GM21576 (cell line): ENCODE measurements around the gene DISP2.

Experiments used
- ATAC-seq: cut with Tn5 transposase; IDR thresholded peaks from one replicate; pipeline ENCODE4 v1.9.1; 2021; ENCODE audit warnings: mild to moderate bottlenecking, moderate library complexity; ENCODE audit not compliant: unreplicated experiment

Gene DISP2

DNA sequence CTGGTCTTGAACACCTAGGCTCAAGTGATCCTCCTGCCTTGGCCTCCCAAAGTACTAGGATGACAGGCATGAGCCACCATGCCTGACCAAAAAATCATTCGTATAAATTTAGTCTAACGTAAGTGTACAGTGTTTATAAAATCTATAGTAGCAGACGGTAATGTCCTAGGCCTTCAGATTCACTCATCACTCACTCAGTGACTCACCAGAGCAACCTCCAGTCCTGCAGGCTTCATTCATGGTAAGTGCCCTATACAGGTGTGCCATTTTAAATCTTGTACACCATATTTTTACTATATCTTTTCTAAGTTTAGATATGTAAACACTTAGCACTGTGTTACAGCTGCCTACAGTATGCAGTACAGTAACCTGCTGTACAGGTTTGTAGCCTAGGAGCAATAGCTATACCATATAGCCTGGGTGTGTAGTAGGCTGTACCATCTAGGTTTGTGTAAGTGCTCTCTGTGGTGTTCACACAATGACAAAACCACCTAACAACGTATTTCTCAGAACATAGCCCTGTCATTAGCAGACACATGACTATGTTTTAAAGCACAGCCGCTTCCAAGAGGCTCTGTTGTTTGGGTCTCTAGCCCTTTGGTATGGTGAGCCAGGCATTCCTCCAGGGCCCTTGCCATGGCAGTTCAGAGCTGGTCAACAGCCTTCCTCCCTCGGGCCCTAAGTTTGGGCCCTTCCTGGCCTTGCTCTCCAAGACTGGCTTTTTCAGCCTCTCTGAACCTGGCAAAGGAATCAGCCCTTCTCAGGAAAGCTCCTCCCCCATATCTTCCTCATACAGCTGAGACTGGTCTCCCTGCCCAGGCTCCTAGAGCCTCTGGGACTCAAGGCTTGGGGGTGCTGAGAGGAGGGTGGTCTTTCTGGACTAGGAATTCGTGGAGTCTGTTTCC is 15.4 kb upstream of the DISP2 start:
- ATAC-seq = no peak

DNA sequence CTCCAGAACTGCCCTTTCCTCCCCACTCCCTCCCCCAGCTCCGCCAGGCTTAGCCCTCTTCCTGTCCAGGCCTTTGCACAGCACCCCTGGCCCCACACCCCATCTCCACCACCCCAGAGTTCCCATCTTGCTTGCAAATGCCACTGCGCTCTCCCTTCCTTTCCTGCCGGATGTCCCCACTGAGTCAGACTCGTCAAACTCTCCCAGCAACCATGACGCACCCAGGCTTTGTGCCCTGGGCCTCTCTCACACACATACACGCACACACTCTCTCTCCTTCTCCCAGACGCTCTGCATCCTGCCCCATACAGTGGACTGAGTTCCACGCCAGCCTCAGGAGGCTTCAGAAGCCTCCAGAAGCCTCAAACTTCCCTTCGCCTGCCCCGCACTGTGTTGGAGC is 14.5 kb upstream of the DISP2 start:
- no peak for ATAC-seq

DNA sequence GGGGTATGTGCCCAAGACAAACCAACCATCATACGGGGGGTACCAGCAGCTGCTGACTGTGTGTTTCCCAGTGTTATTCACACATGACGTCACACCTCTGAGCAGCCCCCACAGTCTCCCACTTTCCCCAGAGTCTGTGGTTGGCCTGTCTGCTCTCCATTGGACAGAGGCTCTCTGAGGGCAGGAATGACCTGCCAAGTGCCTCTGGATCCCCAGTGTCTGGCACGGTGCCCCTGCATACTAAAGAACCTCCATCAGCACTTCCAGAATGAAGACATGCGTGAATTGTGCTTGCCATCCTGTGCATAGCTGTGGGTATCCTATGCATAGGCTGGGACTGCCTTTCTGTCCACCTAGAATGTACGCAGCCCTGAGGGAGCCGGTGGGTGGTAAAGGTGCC is 13.8 kb upstream of the DISP2 start:
- ATAC-seq = no peak

DNA sequence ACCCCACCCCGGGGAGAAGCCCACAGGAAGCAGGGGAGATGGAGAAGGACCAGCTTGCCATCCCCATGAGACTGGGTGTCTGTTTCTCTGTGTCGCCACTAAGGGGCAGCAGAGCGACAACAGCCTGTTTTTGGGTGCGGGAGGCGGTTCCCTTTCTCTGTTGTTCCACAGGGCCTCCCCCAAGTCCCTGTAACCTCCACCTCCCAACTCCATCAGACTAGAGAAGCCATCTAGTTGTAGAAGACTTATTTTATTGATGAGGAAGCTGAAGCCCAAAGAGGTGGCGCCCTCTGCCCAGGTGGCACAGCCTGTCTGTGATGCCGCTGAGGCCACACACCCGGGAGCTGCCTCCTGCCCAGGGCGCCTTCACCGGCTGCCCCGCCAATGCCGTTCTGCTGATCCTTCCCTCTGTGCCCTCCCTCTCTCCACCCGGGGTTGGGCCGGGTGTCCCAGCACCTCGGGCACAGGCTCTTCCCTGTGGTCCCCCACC is 13.3 kb upstream of the DISP2 start:
- no peak for ATAC-seq

DNA sequence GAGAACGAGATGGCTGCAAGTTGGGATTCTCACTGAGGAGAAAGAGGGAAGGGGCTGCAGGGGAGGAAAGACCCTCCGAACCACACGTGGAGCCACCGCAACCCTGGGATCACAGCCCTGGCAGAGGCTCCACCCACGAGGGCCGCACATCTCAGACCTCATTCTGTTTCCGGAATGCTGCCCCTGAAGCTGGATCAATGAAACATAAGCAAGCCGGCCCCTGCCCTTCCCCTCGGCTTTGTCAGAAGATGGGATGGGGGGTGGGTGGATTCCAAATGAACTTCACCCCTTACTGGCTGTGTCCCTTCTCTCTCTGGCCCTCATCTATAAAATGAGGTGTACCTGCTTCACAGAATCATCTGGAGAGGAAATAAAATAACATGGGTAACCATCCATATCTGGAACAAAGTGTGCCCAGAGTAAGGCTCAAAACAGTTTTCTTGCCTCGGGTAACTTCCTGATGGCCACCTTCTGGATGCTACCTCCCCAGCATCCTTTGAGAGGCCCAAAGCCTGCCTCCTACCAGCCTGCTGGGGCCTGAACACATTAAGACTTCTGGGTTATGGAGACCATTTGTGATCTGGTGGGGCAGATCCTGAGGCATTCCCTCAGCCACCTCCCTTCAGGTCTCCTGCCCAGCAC is 12.7 kb upstream of the DISP2 start:
- no peak for ATAC-seq

DNA sequence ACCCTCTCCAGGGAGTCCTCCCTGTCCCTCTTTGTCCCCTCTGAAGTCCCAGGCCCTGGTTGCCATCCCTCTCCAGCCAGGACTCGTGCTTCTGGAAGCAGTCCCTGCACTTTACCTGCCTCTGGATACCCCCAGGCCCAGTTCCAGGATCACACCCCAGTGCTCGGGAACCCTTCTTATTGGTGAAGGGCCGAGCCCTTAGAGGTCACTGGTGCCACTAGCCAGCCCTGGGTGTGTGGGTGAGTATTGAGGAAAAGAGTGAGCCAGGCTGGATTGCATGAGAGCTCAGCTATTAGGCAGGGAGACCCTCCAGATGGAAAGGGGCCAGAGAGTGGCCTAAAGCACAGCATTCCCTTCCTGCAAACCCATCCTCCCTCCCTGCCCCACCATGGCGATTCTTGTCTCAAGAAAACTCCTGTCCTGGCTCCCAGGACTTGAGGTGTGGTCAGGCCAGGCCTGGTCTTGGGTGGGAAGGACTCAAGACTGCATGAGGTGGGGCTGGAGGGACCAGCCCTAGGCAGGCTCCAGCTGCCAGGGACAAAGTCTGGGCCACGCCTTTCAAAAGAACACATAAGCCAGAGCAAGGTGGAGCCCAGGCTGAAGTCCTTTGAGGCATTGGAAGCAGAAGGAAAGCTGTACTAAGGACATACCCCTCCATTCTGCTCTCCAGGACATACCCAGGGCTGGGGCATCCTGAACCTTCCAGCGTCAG is 12.0 kb upstream of the DISP2 start:
- ATAC-seq = no peak

DNA sequence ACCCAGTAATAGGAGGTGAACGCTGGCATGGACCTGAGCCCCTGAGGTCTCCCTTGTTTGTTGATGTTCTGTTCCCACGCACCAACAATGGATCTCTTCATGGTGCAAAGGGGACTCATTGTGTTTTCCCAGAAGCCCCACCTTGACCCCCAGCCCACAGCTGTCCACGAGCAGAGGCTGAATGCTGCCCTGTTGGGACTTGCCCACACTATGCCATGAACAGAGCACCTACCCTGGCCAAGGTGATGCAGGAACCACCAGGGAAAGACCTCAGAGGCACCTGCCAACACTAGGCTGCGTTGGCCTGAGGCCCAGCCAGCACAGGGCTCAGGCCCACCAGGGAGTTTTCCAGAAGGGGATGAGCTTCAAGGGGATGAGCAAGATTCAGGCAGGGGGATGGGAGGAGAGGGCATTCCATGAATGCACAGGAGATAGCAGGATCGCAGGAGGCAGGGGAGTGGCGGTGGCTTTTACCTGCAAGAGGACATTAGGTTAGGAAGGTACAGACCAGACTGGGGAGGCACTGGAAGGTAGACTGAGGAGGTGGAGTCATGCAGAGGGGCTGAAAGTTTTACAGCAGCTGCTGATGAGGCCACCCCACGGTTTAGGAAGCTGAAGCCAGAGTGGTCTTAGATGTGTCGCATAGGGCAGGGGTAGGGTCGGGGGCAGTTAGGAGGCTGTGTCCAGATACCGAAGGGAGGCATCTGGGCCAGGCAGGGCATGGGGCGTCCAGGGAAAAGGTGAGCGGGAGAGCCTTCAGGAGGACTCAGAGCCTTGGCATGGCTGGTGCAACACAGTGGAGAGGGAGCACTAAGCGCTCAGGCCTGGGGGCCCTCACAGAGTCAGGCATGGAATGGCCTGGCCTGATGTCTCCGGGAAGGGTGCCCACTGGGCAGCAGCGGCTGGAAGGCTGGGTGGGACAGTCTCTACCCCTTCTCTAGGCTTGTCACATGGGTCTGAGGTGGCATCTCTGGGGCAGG is 11.2 kb upstream of the DISP2 start:
- no peak for ATAC-seq

DNA sequence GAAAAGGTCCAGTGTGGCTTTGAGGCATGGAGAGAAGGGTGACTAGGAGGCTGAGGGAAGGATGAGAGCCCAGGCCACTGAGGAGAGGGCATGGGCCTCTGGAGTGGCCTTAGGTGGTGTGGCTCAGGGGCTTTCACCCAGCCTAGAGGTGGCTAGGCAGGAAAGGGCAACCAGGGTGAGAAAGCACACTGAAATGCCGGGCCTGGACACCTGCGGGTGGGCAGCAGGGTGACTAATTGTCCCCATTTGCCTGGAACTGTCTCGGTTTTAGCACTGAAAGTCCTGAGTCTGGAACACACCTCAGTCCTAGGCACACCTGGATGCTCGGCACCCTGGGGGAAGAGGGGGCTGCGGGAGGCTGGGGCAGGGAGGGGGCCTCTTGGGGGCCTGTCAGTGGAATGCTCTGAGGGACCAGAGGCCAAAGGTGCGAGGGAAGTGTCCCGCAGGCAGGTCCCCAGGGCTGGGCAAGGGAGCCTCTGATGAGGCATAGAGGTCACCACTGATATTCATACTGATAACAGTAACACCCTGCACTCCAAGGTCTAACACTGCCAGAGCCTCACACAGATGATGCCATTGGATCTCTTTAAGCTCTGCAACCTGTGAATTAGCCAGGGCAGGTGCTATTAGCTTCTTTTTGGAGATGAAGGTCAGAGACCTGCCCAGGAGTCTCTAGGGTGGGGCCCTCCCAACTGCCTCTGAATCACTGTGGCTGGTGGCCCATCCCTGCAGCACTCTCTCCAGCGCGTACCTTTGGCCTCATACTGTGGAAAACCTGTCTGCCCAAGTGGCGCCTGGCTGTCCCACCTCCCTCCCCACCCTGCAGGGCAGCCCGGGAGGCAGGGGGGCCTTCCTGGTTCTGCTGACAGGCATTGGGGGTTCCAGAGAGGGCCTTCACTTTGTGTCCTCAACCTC is 10.2 kb upstream of the DISP2 start:
- ATAC-seq = no peak

DNA sequence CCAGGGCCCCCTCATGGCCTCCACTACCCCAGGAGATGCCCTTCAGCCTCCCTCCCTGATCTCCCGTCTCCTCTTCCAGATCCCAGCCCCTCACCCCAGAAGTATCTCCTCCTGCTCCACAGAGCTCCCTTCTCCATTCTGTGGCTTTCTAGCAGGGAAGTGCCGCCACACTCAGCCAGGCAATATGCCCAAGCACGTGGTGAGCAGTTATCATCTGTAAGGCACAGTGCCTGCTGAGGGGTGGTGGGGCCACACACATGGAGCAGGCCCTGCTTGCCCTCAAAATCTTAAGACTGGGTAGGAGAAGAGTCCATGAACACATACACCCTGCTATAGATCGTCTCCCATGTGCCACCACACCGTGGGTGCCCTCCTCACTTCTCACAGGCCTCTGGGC is 9.5 kb upstream of the DISP2 start:
- no peak for ATAC-seq

DNA sequence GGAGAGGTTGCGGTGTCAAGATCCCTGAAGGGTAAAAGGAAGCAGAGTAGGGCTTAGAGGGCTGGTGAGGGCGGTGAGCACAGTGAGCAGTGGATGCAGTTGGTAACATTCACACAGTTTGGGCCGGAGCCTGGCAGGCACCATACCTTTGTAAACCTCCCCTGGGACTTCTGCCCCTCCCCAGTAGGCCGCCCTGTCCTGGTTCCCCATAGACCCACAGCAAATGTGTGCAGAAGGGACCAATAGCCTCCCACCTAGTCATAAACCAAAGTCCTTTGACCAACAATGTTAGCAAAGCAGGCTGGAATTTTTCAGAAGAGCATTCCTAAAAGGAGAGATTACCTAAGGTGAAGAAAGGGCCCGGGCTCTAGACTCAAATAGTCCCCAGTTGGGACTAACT is 8.9 kb upstream of the DISP2 start:
- ATAC-seq = no peak

DNA sequence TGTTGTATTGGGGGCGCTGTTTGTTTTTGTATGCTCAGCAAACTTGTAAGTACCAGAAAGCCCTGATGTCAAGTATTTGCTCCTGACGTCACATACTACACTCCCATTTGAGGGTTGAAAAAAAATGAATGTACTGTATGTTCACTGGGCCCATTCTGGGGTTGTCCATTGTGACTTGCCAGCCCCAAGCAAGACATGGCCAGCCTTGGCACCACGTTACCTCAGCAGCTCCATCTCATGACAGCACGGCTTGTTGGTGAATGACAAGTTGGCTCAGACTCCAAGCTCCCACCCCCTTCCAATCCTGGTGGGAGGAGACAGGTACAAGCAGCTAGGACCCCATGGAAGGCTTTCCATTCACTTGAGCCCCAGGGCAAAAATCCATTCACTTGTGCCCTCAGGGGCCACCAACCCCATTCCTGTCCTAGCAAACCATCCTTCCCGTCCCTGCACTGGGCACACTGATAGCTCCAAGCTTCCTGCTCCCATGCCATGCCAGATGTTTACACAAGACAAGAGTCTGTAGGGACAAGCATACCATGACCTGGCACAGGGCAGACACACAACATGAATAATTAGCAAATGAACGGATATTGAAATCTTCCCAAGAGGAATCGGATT is 5.6 kb upstream of the DISP2 start:
- no peak for ATAC-seq

DNA sequence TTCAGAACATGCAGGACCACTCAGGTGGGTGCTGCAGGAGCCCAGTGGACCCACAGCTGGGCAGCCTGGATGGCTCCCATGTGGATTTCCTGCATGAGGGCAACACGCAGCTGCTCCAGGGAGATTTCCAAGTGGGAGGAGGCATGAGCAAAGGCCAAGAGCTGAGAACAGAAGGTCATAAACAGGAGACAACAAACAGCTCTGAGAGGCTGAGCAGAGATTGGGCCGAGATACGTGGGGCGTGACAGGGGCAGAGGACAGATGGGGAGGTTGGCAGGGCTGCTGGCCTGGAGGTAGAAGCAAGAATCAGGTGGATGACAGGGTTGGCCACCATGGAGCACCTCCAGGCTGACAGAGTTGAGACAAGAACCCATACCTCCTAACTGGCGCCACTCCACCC is 4.3 kb upstream of the DISP2 start:
- no peak for ATAC-seq

DNA sequence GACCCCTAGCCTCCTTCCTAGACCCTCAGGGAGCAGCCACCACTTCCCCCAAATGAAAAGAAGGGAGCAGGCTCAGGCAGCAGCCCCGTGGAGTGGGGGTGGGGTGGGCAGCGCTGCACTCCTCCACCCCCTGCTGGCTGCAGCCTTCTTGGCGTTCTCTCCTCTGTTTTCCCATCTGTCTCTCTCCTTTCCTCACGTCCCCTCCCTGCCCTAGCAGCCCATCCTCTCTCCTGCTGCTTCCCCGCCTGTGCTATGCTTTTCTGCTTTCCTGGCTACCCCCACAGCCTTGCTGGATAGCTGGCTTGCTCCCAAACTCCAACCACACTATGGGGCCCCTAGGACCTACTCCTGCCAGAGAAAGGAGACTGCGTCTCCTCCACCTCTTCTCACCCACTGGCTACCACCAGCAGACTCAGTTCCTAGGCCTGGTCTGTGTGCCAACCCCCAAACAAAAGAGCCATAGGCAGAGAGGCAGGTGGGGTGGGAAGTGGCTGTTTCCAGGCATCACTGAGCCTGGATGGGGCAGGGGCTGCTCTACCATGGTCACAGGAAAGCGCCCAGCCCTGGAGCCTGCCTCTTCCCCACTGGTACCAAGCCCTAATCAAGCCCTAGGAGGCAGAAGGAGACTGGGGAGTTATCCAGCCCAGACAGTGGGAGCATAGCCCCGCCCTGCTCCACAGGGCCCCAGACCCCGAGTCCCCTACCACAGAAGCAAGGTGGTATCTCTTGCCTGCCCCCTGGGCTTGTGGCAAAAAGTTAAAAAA is 3.4 kb upstream of the DISP2 start:
- ATAC-seq = no peak

DNA sequence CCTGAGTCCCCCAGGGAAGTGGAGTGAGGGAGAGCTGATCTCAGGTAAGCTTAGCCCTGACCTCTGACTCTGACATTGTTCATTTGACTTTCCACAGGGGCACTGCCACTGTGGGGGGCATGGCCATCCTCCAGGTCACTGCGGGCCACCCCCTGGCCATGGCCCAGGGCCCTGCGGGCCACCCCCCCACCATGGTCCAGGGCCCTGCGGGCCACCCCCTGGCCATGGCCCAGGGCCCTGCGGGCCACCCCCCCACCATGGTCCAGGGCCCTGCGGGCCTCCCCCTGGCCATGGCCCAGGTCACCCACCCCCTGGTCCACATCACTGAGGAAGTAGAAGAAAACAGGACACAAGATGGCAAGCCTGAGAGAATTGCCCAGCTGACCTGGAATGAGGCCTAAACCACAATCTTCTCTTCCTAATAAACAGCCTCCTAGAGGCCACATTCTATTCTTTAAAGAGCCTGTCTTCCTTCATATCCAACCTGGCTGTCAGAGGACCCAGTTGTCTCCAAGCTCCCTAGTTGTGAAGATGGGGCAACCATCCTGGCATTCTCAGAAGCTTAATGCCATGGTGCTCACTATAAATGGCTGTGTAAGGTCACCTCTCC is 1.9 kb upstream of the DISP2 start:
- no peak for ATAC-seq

DNA sequence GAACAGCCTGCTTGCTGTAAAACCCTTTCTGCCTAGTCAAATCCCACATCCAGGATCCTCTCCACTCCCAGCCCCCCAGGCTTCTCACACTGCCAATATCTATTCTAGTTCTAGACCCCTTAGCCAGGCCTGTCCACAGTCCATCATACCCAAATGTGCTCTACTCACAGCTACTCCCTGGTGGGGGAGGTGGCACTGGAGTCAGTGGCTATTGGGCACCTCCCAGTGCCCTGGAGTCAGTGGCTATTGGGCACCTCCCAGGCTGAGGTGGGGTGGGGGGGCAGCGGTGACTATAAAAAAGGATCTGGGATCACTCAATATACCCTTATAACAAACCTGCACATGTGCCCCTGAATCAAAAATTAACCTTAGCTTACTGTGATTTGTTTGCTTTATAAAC is 773 bp upstream of the DISP2 start:
- ATAC-seq = no peak

DNA sequence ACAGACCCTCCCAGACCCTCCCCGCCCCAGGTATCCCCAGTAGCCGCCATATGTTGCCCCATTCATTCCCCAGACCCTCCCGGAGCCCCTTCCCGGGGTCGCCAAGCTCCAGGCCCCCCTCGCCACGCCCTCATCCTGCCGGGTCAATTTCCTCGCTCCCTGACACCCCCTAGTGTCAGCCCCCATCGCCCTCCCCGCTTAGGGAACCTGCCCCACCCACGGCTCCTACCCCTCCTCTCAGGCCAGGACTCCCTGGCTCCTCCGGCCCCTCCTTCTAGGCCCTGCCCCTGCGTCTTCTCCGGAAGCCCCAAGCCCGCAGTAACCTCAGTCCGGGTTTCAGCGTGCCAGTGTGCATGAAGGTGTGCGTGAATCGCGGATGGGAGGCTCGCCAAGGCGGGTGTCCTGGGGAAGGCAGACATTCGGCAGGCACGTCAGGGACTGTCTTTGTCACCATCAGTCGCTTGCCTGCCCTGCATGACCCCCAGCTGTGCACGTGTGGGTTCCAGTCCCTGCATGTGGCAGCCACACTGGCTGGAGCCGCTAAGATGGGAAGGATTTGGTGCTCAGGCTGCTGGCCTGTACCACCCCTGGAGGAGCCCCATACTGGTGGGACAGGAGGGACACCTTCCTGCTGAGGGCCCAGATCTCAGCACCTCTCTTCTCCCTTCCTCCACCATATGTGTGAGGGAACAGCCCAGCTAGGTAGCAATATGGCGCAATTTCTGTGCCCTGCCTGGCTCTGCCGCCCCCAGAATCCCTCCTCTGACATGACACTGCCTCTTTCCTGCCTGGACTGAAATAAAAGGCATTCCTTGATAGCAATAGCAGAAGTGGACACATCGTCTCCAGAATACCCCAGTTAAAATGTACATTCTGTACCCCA is 693 bp downstream of the DISP2 start:
- ATAC-seq = peak; percentile 6

DNA sequence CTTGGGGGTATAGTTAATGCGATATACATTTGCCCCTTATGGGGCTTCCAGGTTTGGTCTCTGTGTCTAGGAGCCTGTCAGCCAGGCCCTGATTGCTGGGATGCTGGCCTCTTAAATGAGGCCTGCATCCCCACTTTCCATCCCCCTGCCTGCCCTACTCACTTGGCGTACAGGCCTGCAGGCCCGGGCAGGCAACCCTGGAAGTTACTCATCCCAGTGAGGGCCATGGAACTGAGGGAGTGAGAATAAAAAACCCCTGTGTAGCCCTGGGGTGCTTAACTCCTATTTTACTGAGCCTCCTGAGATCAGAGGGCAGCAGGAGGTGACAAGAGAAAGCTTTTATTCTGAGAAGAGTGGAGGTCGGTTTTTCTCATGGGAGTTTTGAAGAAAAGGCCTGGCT is 2.0 kb downstream of the DISP2 start:
- ATAC-seq = no peak
